ENCODE data around the gene VPREB1.
"Not testable (repeated sequence)": the region's sequence is repeated elsewhere in the genome, so short reads cannot be mapped to it uniquely, and the experiment has no call there.

The VPREB1 gene

DNA sequence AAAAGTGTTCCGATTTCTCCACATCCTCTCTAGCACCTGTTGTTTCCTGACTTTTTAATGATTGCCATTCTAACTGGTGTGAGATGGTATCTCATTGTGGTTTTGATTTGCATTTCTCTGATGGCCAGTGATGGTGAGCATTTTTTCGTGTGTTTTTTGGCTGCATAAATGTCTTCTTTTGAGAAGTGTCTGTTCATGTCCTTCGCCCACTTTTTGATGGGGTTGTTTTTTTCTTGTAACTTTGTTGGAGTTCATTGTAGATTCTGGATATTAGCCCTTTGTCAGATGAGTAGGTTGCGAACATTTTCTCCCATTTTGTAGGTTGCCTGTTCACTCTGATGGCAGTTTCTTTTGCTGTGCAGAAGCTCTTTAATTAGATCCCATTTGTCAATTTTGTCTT lies 32.8 kb downstream of the VPREB1 start:
- CTCF ChIA-PET; POLR2A ChIA-PET; DNase-seq (ENCODE audit: extremely low spot score): not testable (repeated sequence)

DNA sequence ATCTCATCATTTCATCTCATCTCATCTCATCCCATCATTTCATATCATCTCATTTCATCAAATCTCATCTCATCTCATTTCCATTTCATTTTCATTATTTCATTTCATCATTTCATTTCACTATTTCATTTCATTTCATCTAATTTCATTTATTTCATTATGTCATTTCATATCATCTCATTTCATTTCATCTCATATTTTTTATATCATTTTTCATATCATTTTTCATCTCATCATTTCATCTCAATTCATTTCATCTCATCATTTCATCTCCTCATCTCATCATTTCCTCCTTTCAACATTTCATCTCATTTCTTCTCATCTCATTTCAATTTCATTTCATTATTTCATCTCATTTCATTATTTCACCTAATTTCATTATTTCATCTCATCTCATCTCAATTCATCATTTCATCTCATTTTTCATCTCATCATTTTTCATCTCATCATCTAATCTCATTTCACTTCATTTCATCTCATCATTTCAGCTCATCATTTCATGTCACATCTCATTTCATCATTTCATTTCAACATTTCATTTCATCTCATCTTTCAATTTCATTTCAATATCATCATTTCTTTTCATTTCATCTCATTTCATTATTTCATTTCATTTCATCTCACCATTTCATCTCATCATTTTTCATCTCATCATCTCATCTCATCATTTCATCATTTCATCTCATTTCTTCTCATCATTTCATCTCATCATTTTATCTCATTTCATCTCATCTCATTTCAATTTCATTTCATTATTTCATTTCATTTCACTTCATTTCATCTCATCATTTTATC lies 40.6 kb downstream of the VPREB1 start:
- POLR2A ChIA-PET, result not testable (repeated sequence)

DNA sequence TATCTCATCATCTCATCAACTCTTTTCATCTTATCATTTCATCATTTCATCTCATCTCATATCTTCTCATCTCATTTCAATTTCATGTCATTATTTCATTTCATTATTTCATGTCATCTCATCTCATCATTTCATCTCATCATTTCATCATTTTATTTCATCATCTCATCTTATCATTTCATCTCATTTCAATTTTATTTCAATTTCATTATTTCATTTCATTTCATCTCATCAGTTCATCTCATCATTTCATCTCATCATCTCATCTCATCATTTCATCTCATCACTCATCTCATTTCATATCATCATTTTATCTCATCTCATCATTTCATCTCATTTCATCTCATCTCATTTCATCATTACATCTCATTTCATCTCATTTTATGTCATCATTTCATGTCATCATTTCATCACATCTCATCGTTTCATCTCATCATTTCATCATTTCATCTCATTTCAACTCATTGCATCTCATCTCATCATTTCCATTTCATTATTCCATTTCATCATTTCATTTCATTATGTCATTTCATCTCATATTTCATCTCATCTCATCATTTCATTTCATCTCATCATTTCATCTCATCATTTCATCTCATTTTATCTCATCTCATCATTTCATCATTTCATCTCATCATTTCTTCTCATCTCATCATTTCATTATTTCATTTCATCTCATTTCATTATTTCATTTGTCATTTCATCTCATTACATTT lies 42.0 kb downstream of the VPREB1 start:
- CTCF ChIA-PET; POLR2A ChIA-PET; DNase-seq (ENCODE audit: extremely low spot score): not testable (repeated sequence)

More for the DNA sequence above, 40.6 kb downstream of the VPREB1 start:
- CTCF ChIA-PET; DNase-seq (ENCODE audit: extremely low spot score): not testable (repeated sequence)

DNA sequence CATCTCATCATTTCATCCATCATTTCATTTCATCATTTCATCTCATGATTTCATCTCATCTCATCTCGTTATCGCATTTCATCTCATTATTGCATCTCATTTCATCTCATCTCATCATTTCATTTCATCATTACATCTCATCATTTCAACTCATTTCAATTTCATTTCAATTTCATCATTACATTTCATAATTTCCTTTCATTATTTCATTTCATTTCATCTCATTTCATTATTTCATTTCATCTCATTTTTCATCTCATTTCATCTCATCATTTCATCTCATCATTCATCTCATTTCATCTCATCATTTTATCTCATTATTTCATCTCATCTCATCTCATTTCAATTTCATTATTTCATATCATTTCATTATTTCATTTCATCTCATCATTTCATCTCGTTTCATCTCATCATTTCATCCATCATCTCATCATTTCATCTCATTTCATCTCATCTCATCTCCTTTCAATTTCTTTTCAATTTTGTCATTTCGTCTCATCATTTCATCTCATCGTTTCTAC lies 42.6 kb downstream of the VPREB1 start:
- CTCF ChIA-PET, POLR2A ChIA-PET: not testable (repeated sequence)

DNA sequence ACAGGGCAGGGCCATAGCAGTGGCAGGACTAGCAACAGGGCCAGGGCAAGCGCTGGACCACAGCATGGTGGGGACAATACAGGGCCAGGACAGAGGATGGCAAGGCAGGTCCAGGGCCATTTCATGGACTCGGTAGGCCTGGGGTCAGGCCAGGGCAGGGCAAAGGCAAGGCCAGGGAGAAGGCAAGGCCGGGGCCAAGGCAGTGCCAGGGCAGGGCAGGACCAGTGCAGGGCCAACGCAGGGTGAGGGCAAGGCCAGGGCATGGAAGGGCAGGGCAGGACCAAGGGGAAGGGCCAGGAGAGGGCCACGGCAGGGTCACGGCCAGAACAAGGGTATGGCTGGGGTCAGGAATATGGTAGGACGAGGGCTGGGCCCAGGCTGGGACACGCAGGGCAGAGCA lies 45.1 kb downstream of the VPREB1 start:
- CTCF ChIA-PET; POLR2A ChIA-PET; DNase-seq (ENCODE audit: extremely low spot score): not testable (repeated sequence)

More for the DNA sequence above, 42.6 kb downstream of the VPREB1 start:
- DNase-seq (ENCODE audit: extremely low spot score), result not testable (repeated sequence)

DNA sequence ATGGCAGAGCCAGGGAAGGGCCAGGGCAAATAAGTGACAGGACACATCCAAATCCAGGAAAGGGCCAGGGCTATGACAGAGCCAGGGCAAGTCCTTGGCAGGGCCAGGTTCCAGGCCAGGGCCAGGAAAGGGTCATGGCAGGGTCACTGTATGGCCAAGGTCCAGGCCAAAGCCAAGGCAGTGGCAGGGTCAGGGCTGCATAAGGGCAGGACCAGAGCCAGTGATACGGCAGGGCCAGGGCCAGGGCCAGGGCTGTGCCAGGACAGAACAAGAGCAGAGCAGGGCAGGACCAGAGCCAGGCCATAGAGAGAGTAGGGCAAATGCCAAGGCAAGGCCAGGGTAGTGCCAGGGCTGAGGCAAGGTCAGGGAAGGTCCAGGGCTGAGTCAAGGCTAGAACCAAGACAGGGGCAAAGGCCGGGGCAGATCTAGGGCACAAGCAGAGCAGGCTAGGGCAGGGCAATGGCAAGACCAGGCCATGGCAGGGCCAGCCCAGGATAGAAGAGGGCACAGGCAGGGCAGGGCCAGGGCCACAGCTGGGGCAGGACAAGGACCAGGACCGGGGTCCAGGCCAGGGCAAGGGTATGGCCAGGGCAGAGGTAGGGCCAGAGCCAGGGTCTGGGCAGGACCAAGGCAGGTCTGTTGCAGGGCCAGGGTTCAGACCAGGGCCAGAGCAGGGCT lies 46.7 kb downstream of the VPREB1 start:
- CTCF ChIA-PET; DNase-seq (ENCODE audit: extremely low spot score); POLR2A ChIA-PET: not testable (repeated sequence)

DNA sequence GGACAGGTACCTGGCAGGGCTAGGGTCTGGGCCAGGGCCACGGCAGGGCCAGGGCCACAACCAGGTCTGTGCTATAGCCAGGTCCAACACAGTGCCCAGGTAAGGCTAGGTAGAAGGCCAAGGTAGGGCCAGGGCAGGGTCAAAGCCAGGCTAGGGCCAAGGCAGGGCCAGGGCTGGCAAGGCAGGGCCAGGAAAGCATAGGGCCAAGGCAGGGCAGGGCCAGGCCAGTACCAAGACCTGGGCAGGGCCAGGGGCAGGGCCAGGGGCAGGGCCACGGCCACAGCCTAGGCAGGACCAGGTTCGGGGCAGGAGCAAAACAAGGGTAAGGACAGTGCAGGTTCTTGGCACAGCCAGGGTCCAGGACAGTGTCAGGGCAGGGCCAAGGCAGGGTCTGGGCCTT lies 48.1 kb downstream of the VPREB1 start:
- CTCF ChIA-PET; DNase-seq (ENCODE audit: extremely low spot score); POLR2A ChIA-PET: not testable (repeated sequence)

DNA sequence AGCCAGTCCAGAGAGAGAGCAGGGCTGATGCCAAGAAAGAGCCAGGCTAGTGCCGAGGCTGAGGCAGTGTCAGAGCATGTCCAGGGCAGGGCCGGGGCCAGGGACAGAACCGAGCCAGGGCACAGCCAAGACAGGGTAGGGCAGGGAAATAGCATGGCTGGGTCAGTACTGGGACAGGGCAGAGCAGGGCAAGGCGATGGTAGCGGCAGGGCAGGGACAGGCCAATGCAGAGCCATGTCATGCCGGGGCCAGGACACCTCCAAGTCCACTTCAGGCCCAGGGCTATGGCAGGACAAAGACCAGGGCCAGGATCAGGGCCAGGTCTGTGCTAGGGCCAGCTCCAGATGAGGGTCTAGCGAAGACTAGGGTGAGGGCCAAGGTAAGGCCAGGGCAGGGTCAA lies 48.9 kb downstream of the VPREB1 start:
- DNase-seq (ENCODE audit: extremely low spot score); CTCF ChIA-PET; POLR2A ChIA-PET: not testable (repeated sequence)

DNA sequence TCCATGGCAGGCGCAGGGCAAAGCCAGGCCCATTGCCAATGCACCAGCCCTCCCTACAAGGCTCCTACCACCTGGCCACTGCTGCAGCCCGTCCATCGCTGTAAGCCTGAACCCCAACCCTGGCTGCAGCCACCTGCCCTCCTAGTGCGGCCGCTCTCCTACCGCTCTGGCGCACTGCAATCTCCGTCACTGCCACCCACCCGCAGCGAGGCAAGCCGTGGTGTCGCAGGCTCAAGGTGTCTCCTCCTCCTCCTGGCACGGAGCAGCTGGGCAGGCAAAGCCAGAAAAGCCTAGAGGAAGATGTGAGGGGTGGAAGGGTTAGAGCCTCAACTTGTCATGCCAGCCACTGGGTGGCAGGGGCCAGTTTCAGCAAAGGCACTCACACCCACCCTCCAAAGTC lies 50.1 kb downstream of the VPREB1 start:
- POLR2A ChIA-PET, result not testable (repeated sequence)
- DNase-seq (ENCODE audit: extremely low spot score), result peak; percentile 0

More for the DNA sequence above, 50.1 kb downstream of the VPREB1 start:
- CTCF ChIA-PET, result not testable (repeated sequence)

Data from GM10248 (cell line).